Esophagus squamous epithelium (tissue), 4 donors: ENCODE data around the gene GEMIN8.

Experiments
- POLR2A ChIP-seq, 4 donors: fragments of 450-650 bp; IDR thresholded peaks; one replicate each; pipeline ENCODE4 v1.6.1; 2017; ENCODE audit warnings: antibody characterized with exemption in 4 of 4, mild to moderate bottlenecking in 4 of 4, moderate library complexity in 3 of 4
- TF ChIP-seq, protein P1 (sequence below), 6 experiments: fragments of 450-650 bp in 4 of 6; fragments of 200-600 bp in 2 of 6; sonication (generic) in 2 of 6; IDR thresholded peaks; one replicate each; pipeline ENCODE4 v1.5.1; 2016 to 2019; ENCODE audit warnings: antibody characterized with exemption in 6 of 6, mild to moderate bottlenecking in 4 of 6, moderate library complexity in 4 of 6

DNA sequence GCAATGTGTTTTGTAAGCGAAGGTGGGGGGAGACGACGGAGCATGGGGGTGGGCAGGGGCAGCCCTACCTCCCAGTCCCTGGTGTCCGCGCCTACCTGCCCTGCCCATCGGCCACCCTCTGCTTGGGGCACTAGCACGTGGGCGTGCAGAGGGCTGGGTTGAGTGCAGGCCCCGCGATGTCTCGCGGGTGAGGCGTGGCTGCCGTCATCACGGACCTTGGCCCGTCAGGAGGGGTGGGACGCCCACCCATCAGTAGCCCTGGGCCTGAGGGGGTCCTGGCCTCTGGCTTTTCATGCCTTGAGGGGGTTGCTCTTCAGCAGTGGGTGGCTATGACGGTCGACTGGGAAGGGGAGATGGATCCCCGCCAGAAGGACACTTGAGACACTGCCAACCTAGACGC lies 36.1 kb upstream of the GEMIN8 start:
- TF ChIP-seq, protein P1, sequence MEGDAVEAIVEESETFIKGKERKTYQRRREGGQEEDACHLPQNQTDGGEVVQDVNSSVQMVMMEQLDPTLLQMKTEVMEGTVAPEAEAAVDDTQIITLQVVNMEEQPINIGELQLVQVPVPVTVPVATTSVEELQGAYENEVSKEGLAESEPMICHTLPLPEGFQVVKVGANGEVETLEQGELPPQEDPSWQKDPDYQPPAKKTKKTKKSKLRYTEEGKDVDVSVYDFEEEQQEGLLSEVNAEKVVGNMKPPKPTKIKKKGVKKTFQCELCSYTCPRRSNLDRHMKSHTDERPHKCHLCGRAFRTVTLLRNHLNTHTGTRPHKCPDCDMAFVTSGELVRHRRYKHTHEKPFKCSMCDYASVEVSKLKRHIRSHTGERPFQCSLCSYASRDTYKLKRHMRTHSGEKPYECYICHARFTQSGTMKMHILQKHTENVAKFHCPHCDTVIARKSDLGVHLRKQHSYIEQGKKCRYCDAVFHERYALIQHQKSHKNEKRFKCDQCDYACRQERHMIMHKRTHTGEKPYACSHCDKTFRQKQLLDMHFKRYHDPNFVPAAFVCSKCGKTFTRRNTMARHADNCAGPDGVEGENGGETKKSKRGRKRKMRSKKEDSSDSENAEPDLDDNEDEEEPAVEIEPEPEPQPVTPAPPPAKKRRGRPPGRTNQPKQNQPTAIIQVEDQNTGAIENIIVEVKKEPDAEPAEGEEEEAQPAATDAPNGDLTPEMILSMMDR (IDR thresholded peaks at IDR 0.05) = no peak
- no peak for TF ChIP-seq POLR2A (IDR thresholded peaks at IDR 0.05)
